ENCODE measurements around the gene MADCAM1.

GRCh38 chr19:470701-471100, 25.6 kb upstream of the MADCAM1 start:
- TF ChIP-seq CTCF (IDR thresholded peaks at IDR 0.05) (no peak), EZH2 (IDR thresholded peaks at IDR 0.05; ENCODE audit: borderline replicate concordance, insufficient read depth, low read depth, low read length, poor library complexity, severe bottlenecking) (no peak)

Measured in B cell (primary cell).